CD4-positive, alpha-beta T cell treated with Interferon gamma for 1 hour (primary cell): Measurements from ENCODE around the gene NR2C1.
"Not testable (repeated sequence)": the region's sequence is repeated elsewhere in the genome, so short reads cannot be mapped to it uniquely, and the experiment has no call there.

Experiments used
- DNase-seq: peaks from one replicate; pipeline ENCODE4 v3.0.0-alpha.2; 2020

NR2C1 gene

DNA sequence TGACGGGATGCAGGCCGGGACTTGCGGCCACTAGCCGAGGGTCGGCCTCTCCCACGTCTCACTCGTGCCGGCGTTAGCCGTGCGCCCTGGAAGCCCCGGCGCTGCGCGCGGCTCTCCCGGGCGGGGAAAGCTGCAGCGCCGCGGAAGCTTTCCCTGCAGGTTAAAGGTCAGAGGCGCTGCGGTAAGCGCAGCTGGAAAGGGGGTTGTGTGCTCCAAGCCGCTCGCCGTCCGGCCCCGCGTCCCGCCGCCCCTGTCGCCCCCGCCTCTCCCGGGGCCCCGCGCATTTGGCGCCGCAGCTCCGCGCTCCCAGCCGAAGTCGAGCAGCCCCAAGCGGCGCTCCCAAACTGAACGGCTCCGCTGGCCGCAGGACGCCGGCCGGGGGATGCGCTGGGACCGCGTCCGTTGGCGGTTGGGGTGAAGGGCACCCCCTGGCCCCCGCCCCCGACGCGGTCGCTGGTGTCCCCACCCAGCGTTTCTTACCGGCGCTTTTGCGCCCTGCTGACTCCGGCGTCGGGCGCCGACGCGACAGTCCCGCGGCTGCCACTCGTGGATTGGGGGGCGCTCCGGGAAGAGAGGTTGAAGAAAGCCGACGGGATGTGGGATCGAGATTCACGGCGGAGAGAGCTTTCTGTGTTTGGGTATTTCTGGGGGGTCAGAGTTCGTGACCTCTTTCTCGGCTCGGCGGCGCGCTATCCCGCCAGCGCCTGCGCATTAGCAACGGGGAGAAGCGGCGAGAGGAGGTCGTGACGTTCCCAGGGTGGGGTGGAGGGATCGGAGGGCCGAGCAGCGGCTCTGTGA, at the start of gene NR2C1:
Gene NR2C1, minus strand, starts transcription at position 719 of the 798 bp plus-strand sequence. CDS start 6,234 bp downstream, outside the sequence.
- DNase-seq: peak; percentile 95

DNA sequence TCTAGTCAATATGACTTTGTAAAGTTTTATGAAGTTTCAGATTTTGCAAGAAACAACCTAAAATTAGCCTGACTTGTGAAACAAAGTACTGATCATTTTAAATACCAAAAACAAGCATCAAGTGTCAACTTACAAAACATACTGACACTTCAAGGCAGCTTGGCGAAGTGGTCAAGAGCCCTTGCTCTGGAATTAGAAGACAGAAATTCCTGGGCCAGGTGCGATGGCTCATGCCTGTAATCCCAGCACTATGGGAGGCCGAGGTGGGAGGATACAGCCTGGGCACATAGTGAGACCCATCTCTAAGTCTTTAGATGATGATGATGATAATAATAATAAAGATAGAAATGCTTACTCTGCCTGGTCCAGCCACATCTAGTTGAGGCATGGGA, 45.4 kb upstream of the NR2C1 start:
- no peak for DNase-seq

- no peak for DNase-seq
These were observed 44.8 kb upstream of the NR2C1 start for GRCh38 chr12:95118138-95118787.

DNA sequence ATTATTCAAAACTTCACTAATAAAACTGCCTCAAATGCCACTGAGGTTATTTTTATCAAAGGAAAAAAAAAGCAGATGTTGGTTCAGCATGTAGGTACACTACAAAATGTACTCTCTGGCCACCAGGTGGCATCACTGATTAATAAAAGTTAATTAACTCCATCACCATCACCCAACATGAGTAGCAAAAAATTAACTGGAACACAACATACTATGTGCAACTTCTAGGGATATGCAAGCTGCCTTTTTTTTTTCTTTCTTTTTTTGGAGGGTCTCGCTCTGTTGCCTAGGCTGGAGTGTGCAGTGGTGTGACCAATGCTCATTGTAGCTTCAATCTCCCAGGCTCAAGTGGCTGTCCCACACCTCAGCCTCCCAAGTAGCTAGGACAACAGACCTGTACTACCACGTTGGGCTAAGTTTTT, 43.8 kb upstream of the NR2C1 start:
- DNase-seq: peak; percentile 31

DNA sequence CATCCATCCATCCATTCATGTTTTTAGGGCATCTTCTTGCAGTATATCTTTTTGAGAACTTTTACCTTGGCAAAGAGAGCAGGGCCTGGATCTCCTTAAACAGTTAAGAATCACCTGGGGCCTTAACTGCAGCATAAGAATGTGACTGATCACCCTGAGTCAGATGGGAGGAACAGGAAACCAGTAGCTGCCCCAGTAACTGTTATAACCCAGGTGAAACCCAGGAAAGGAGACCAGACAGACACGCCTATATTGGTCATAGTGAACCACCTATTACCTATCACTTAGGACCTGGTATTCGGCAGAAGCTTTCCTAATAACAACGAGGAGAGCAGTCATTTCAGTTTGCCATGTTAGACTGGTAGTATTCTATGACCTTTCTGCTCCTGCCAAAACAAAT, 43.4 kb upstream of the NR2C1 start:
- DNase-seq: no peak

GRCh38 chr12:95116341-95116740, 42.9 kb upstream of the NR2C1 start:
- no peak for DNase-seq

GRCh38 chr12:95115641-95116040, 42.2 kb upstream of the NR2C1 start:
- no peak for DNase-seq

- DNase-seq: no peak
These were observed 41.5 kb upstream of the NR2C1 start for GRCh38 chr12:95114766-95115405.

GRCh38 chr12:95107362-95107761, 33.9 kb upstream of the NR2C1 start:
- no peak for DNase-seq

- DNase-seq: no peak
These were observed 32.1 kb upstream of the NR2C1 start for GRCh38 chr12:95105540-95105939.

GRCh38 chr12:95104919-95105452, 31.6 kb upstream of the NR2C1 start:
- DNase-seq: no peak

DNA sequence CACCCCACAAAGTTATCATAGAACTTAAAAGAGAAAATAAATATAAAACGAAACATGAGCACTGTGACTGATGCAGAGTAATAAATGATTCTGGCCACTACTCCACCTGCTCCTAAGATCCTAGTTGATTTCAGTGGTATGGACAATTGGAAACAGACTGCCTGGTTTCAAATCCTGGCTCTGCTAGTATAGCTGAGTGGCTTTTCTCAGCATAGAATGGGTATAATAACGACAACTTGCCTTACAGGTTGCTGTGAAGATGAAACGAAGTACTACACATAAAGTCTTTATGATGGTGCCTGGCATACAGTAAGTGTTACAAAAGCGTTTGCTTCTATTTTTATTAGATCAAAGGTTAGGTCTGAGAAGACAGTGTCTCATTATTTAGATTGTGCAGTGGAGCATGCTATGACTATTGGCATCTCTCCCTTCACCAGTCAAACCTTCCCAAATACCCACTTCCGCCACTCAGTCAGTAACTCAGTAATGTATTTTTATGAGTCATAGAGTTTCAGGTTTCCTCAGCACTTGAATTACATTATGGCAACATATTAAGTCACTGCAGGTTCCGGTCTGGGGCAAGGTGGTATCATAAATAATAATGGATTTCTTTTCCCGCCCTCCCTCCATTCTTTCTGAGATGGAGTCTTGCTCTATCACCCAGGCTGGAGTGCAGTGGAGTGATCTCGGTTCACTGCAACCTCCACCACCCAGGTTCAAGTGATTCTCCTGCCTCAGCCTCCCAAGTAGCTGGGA, 29.7 kb upstream of the NR2C1 start:
- DNase-seq: no peak

DNA sequence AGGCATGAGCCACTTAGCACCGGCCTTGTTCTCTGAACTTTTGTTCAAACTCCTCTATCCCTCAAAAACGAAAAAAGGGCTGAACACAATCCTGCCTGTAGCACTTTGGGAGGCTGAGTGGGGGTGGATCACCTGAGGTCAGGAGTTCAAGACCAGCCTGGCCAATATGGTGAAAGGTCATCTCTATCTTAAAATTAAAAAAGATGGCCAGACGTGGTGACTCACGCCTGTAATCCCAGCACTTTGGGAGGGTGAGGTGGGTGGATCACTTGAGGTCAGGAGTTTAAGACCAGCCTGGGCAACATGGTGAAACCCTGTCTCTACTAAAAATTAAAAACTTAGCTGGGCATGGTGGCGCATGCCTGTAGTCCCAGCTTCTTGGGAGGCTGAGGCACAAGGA, 28.5 kb upstream of the NR2C1 start:
- DNase-seq: not testable (repeated sequence)

DNA sequence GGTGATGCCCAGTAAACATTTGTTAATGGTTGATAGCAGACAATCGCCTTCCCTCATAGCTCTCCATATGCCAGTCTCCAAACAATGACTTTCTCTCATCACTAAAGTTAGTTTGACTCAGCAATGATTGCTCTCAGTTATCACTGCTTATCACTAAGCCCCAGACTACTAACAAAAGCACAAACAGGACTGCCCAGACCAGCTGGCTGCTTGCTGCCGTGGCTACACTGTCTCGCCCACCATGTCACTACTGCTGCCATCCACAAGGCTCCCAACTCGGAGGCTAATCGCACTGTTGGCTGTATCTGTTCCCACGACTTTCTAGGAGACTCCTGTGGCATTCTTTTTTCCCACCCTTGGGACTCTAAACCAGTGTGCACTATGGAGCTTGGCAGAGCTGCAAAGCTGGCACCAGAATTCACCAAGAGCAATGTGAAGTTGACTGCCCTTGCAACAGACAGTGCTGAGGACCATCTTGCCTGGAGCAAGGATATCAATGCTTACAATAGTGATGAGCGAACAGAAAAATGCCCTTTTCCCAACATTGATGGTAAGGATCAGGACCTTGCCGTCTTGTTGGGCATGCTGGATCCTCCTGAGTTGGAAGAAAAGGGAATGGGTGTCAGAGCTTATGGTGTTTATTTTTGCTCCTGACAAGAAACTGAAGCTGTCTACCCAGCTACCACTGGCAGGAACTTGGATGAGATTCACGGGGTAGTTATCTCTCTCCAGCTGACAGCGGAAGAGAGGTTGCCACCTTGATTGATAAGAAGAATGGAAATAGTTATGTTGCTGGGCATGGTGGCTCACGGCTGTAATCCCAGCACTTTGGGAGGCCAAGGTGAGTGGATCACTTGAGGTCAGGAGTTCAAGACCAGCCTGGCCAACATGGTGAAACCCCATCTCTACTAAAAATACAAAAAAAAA, 27.1 kb upstream of the NR2C1 start:
- no peak for DNase-seq

- DNase-seq: no peak
These were observed 25.9 kb upstream of the NR2C1 start for GRCh38 chr12:95099270-95099790.

GRCh38 chr12:95096852-95097251, 23.4 kb upstream of the NR2C1 start:
- DNase-seq: no peak

- no peak for DNase-seq
These were observed 23.0 kb upstream of the NR2C1 start for GRCh38 chr12:95096378-95096777.

DNA sequence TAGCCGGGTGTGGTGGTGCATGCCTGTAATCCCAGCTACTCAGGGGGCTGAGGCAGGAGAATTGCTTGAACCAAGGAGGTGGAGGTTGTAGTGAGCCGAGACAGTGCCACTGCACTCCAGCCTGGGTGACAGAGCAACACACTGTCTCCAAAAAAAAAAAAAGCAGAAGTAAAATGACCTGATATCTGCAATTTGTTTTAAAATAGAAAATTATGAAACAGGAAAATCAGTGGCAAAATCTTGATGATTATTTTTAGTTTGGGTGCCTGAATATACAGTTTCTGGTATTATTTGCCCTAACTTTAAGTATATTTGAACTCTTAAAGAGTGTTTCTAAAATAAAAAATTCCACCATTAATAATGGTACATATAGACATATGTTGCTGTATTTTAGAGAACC, 22.4 kb upstream of the NR2C1 start:
- DNase-seq: not testable (repeated sequence)

DNA sequence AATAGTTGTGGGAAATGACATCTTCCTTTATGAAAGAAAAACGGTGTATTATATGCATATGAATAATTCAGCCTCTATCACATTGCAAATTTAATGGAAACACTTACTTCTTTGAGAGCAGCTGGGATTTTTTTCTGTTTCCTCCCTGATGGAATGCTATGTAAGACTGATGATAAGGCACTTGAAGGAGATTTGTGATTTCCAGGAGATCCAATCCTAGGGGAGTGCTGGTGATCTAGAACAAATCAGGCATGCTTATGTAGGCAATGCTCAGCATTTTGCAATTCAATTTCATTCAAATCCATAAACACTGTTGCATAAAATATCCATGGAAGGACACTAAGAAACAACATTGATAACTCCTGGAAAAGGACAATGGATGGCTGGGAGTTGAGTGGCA, 16.0 kb upstream of the NR2C1 start:
- no peak for DNase-seq

GRCh38 chr12:95088379-95088778, 15.0 kb upstream of the NR2C1 start:
- DNase-seq: no peak

GRCh38 chr12:95085612-95086011, 12.2 kb upstream of the NR2C1 start:
- DNase-seq: no peak

DNA sequence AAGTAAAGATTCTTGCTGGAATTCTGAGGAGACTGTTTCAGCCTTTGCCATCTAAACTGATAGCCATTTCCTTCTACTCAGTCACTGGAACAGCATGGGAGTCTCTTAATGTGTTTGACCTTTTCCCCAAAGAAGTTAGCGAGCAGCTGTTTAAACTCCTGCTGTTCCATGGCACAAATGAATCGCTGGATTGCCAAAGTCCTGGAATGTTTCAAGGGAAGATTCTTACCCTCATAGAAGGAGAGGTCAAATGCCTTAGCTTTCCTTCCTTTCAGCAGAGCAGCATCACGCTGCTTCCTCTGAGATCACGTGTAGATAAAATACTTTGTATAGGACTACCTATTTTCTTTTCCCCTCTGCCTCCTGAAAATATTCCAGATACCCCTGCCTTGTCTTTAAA, 10.5 kb upstream of the NR2C1 start:
- DNase-seq: no peak
